Measurements from ENCODE around the gene SH3GLB2. TPM values are rescaled to one million over a fixed set of nuclear protein-coding genes. Genes with fewer than 3 reads are reported as not detected.
A peak's percentile ranks its signal among the peaks of the same experiment; 100 is the strongest.
"Not testable (repeated sequence)": the region's sequence is repeated elsewhere in the genome, so short reads cannot be mapped to it uniquely, and the experiment has no call there.

Gene SH3GLB2
- total RNA-seq, 6 experiments from 2014 or later, result 38.1 to 56.1 (median 42.7) TPM

DNA sequence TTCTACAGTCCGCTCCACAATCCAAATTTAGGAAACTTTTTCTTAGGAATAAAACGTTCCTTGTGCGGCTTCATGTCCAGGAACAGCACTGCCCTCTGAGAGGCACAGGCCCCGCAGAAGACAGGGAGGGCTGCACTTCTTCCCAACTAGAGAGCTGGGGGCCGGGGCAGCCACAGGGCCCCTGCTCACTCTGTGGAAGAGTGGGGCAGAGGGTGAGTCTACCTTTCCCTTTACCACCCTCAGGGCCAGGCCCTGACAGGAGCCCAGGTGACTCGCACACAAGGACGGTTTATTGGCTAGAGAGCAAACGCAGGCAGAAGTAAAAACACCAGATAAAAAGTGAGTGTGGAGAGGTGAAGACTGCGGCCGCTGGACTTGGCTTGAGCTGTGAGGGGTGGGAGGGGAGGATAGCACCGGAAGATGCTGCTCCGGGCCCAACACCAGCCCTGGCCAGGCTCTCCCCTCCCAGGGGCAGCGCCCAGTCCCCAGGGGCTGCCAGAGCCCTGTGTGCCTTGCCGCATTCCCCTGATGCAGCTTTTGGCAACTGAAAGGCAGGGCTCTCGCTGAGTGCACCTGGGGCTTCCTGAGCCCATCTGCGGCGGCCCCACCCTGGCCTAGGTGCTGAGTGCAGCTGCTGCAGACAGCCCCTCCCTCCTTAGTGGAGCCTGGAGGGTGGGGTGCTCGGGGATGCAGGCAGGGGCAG lies 20.2 kb downstream of the SH3GLB2 start:
- H3K27ac Mint-ChIP-seq, result no peak overlapping the region
- peaks cover 4% of the 10 kb centered on the region for H3K27me3 Mint-ChIP-seq (ENCODE audit: insufficient read depth)
- H3K36me3 Mint-ChIP-seq (ENCODE audit: low read depth), result 0 out of 2 replicates have a peak, but pooled peaks cover 2% of the 10 kb centered on the region
- no peak for DNase-seq
- TF ChIP-seq, protein P1, sequence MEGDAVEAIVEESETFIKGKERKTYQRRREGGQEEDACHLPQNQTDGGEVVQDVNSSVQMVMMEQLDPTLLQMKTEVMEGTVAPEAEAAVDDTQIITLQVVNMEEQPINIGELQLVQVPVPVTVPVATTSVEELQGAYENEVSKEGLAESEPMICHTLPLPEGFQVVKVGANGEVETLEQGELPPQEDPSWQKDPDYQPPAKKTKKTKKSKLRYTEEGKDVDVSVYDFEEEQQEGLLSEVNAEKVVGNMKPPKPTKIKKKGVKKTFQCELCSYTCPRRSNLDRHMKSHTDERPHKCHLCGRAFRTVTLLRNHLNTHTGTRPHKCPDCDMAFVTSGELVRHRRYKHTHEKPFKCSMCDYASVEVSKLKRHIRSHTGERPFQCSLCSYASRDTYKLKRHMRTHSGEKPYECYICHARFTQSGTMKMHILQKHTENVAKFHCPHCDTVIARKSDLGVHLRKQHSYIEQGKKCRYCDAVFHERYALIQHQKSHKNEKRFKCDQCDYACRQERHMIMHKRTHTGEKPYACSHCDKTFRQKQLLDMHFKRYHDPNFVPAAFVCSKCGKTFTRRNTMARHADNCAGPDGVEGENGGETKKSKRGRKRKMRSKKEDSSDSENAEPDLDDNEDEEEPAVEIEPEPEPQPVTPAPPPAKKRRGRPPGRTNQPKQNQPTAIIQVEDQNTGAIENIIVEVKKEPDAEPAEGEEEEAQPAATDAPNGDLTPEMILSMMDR (IDR thresholded peaks at IDR 0.05), result no peak
- no peak overlapping the region for H3K4me3 Mint-ChIP-seq
- H3K4me1 Mint-ChIP-seq (ENCODE audit: low read depth), result no peaks in the 10 kb centered on the region
- no peaks in the 10 kb centered on the region for H3K9me3 Mint-ChIP-seq

DNA sequence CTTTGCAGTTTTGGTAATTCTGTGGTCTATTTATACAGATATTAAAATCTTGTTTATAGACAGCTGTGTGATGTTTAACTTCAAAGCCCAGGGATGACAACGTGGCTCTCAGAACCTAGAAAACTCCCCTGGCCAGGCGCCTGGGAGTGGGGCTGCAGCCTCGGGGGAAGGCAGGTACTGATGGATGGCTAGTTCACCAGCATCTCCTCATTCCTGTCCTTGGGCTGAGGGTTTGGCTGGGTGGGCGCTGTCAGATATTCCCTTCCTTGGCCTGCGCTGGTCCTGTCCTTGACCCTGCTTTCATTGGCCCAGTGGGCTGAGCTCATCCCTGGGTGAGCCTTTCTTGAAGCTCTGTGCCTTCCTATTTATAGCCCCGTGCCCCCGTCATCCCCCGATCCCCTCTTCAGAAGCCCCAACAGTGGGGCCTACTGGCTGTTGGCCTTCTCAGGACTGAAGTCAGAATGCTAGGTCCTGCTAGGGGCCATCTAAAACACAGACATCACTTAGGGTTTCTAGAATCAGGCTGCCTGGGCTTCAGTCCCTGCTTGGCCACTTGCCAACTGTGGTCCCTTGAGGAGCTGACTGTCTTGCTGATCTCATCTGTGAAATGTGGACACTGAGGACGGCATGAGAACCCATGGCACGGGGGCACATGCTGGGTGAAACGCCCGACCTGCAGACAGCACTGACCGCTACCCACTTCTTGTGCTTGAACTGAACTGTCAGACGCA lies 20.9 kb downstream of the SH3GLB2 start:
- TF ChIP-seq, protein P1 (IDR thresholded peaks at IDR 0.05), result peak; percentile 50
- DNase-seq, result no peak
- no peak overlapping the region for H3K27ac Mint-ChIP-seq
- no peaks in the 10 kb centered on the region for H3K4me1 Mint-ChIP-seq (ENCODE audit: low read depth)
- no peak overlapping the region for H3K4me3 Mint-ChIP-seq
- peaks cover 8% of the 10 kb centered on the region; the same call in 1 of the 2 replicates for H3K36me3 Mint-ChIP-seq (ENCODE audit: low read depth)
- peaks cover 4% of the 10 kb centered on the region for H3K27me3 Mint-ChIP-seq (ENCODE audit: insufficient read depth)
- H3K9me3 Mint-ChIP-seq, result no peaks in the 10 kb centered on the region

DNA sequence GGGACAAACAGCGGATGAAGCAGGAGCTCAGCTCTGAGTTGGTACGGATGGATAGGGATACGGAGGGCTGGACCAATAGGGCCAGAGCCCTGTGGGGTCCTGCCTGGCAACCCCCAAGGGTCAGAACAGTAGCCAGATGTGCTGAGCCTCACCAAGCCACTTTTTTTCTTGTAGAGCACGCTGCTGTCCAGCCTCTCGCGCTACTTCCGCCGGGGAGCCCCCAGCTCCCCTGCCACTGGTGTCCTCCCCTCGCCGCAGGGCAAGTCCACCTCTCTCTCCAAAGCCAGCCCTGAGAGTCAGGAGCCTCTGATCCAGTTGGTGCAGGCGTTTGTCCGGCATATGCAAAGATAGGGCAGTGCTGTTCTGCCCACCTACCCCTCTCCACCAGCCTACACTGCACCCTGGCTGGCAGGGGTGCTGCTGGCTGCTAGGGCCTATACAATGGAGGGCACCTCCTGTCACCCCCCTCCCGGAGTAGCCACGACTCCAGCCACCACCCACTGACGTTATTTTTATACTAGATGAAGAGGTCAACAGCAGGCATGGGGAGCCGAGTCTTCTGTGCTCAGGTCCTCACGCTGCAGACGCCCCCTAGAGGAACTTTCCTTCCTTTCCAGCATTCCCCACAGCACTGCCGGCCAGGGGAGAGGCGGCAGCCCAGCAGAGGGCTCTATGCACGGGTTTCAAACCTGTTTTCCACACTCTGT lies 21.6 kb downstream of the SH3GLB2 start:
- TF ChIP-seq, protein P1 (IDR thresholded peaks at IDR 0.05), result peak; percentile 92
- H3K9me3 Mint-ChIP-seq, result no peaks in the 10 kb centered on the region
- H3K36me3 Mint-ChIP-seq (ENCODE audit: low read depth), result peaks cover 8% of the 10 kb centered on the region; the same call in 1 of the 2 replicates
- H3K4me3 Mint-ChIP-seq, result no peak overlapping the region
- H3K27ac Mint-ChIP-seq, result peak overlapping the region; percentile 62; the same call in 1 of the 2 replicates
- H3K4me1 Mint-ChIP-seq (ENCODE audit: low read depth), result no peaks in the 10 kb centered on the region
- DNase-seq, result peak; percentile 66
- H3K27me3 Mint-ChIP-seq (ENCODE audit: insufficient read depth), result peaks cover 4% of the 10 kb centered on the region

DNA sequence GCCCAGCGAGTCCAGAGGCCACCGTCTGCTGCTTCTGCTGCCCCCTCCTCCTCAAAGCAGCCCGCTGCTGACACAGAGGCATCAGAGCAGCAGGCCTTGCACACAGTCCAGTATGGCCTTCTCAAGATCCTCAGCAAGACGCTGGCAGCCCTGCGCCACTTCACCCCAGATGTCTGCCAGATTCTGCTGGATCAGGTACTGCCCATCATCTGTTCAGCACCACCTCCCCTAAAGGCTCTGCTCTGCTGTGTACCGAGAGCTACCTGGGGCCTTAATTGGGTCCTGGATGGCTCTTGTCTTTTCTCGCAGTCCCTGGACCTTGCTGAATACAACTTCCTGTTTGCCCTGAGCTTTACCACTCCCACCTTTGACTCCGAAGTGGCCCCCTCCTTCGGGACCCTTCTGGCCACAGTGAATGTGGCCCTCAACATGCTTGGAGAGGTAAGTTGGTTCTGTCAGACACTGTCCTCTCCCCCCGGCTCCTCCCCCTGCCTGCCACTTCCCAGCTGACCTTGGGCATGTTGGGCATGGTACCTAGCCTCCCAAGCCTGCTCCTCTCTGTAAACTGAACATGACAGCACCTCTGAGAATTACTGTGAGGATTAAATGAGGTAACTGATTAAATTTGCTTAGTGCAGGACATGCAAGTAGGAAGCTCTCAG lies 22.7 kb downstream of the SH3GLB2 start:
- Mint-ChIP-seq H3K4me3 (no peak overlapping the region), H3K27me3 (ENCODE audit: insufficient read depth) (peaks cover 4% of the 10 kb centered on the region), H3K36me3 (ENCODE audit: low read depth) (peaks cover 14% of the 10 kb centered on the region; the same call in 1 of the 2 replicates), H3K27ac (no peak overlapping the region), H3K4me1 (ENCODE audit: low read depth) (no peaks in the 10 kb centered on the region), H3K9me3 (no peaks in the 10 kb centered on the region)
- TF ChIP-seq, protein P1 (IDR thresholded peaks at IDR 0.05), result no peak
- no peak for DNase-seq

DNA sequence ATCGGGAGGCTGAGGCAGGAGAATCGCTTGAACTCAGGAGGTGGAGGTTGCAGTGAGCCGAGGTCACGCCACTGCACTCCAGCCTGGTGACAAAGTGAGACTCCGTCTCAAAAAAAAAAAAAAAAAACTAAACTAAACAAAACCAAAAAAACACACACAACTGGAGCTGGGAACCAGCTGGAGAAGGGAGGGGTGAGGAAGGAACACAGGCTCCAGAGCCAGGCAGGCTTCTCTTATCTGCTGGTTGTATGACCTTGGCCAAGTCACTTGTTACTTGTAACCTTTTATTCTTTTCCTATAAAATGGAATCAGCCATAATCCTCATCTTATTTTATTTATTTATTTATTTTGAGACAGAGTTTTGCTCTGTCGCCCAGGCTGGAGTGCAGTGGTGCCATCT lies 24.0 kb downstream of the SH3GLB2 start:
- H3K4me3 Mint-ChIP-seq, result not testable (repeated sequence)

More for the DNA sequence above, 24.0 kb downstream of the SH3GLB2 start:
- DNase-seq; H3K9me3 Mint-ChIP-seq; H3K4me1 Mint-ChIP-seq (ENCODE audit: low read depth); H3K27me3 Mint-ChIP-seq (ENCODE audit: insufficient read depth); H3K27ac Mint-ChIP-seq: not testable (repeated sequence)
- H3K36me3 Mint-ChIP-seq (ENCODE audit: low read depth), result peaks cover 14% of the 10 kb centered on the region; the same call in 1 of the 2 replicates

All from HFFc6 (cell line).